ENCODE measurements around the gene FOSL2.

FOSL2 gene

GRCh38 chr2:28399289-28399688 is 6.6 kb downstream of the FOSL2 start:
- Histone ChIP-seq H3K36me3 (replicated peaks) (peaks cover 39% of the 10 kb centered on the region), H3K27ac (no peak overlapping the region), H3K27me3 (replicated peaks) (no peaks in the 10 kb centered on the region), H3K4me3 (ENCODE audit: low read depth, low read length) (no peak overlapping the region)
- in situ Hi-C loops (cut with HindIII; ENCODE audit: low pct_ligation_motif_present, low sequenced_read_pairs), result no loop called here
- DNase-seq, result no peak
- no peak for TF ChIP-seq CTCF (IDR thresholded peaks at IDR 0.05; ENCODE audit: low read depth, low read length, missing control alignments)

GRCh38 chr2:28399956-28400355 is 7.3 kb downstream of the FOSL2 start:
- Histone ChIP-seq H3K27me3 (replicated peaks) (no peaks in the 10 kb centered on the region), H3K4me3 (ENCODE audit: low read depth, low read length) (no peak overlapping the region), H3K36me3 (replicated peaks) (peaks cover 46% of the 10 kb centered on the region), H3K27ac (no peak overlapping the region)
- DNase-seq, result no peak
- in situ Hi-C loops (cut with HindIII; ENCODE audit: low pct_ligation_motif_present, low sequenced_read_pairs), result loop anchor here (25.0 kb wide), 1 partner anchor 638 kb away; the partner anchor contains the start of gene MRPL33
- TF ChIP-seq CTCF (IDR thresholded peaks at IDR 0.05; ENCODE audit: low read depth, low read length, missing control alignments), result no peak

DNA sequence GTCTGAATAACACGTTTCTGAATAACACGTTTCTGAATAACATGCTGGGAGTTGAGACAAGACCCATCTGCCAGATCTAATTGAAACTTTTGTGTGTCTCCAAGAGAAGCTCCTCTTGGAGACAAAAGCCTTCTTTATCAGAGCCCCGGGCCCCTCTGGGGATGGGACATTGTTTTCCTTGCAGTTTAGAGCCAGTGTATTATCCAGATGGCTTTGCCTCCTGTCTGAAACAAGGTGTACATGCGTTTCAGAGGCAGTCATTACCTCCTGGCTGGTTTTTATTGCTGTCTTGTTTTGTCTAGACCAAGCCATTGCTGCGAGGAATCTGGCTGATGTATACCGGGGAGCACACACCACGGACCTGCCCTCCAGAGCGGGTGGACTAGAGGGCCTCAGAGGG is 7.8 kb downstream of the FOSL2 start:
- no peak overlapping the region for H3K4me3 ChIP-seq (ENCODE audit: low read depth, low read length)
- peaks cover 50% of the 10 kb centered on the region for H3K36me3 ChIP-seq (replicated peaks)
- TF ChIP-seq CTCF (IDR thresholded peaks at IDR 0.05; ENCODE audit: low read depth, low read length, missing control alignments), result no peak
- in situ Hi-C loops (cut with HindIII; ENCODE audit: low pct_ligation_motif_present, low sequenced_read_pairs), result loop anchor here (25.0 kb wide), 1 partner anchor 638 kb away; the partner anchor contains the start of gene MRPL33
- no peaks in the 10 kb centered on the region for H3K27me3 ChIP-seq (replicated peaks)
- H3K27ac ChIP-seq, result no peak overlapping the region
- no peak for DNase-seq

DNA sequence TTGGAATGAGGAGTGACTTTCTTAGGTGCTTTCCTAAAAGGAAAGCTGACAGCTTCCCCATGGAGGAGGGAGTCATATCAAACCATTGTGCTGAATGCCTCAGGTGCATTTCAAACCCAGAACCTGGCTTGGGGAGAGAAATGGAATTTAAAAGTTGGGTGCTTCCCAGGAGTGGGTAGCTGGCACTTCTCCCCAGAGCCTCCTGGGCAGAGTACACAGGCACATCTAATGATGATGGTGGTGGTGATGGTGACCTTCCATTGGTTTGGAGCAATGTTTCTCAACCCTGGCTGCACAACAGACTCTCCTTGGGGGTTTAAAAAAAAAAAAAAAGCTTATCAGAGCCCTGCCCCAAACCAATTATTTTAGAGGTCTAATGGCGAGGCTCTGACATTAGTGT is 8.3 kb downstream of the FOSL2 start:
- no peak overlapping the region for H3K27ac ChIP-seq
- no peak for DNase-seq
- peaks cover 54% of the 10 kb centered on the region for H3K36me3 ChIP-seq (replicated peaks)
- no peaks in the 10 kb centered on the region for H3K27me3 ChIP-seq (replicated peaks)
- H3K4me3 ChIP-seq (ENCODE audit: low read depth, low read length), result no peak overlapping the region
- in situ Hi-C loops (cut with HindIII; ENCODE audit: low pct_ligation_motif_present, low sequenced_read_pairs), result loop anchor here (25.0 kb wide), 1 partner anchor 639 kb away; the partner anchor contains the start of gene MRPL33
- TF ChIP-seq CTCF (IDR thresholded peaks at IDR 0.05; ENCODE audit: low read depth, low read length, missing control alignments), result no peak

DNA sequence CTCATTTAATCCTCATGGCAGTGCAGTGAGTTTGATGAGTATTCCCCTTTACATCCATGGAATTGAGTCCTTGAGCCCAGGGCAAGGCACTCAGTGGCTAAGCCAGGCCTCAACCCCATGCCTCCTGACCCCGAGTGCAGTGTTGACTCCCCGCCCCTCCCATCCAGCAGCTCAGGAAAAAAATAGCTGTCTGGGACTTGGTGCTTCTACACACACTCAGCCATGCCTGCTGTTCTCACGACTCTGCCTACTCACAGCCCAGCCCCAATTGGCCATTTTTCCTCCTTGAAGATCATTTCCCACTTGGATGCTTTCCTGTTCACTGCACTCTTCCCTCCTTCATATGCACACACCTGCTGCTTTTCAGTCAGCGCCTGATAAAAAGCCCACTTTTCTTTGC is 8.8 kb downstream of the FOSL2 start:
- in situ Hi-C loops (cut with HindIII; ENCODE audit: low pct_ligation_motif_present, low sequenced_read_pairs), result loop anchor here (25.0 kb wide), 1 partner anchor 639 kb away; the partner anchor contains the start of gene MRPL33
- Histone ChIP-seq H3K4me3 (ENCODE audit: low read depth, low read length) (no peak overlapping the region), H3K27me3 (replicated peaks) (no peaks in the 10 kb centered on the region), H3K27ac (no peak overlapping the region), H3K36me3 (replicated peaks) (peaks cover 59% of the 10 kb centered on the region)
- TF ChIP-seq CTCF (IDR thresholded peaks at IDR 0.05; ENCODE audit: low read depth, low read length, missing control alignments), result no peak
- DNase-seq, result no peak

GRCh38 chr2:28401948-28402550 is 9.4 kb downstream of the FOSL2 start:
- Histone ChIP-seq H3K4me3 (ENCODE audit: low read depth, low read length) (no peak overlapping the region), H3K27ac (no peak overlapping the region), H3K36me3 (replicated peaks) (peaks cover 65% of the 10 kb centered on the region), H3K27me3 (replicated peaks) (no peaks in the 10 kb centered on the region)
- TF ChIP-seq CTCF (IDR thresholded peaks at IDR 0.05; ENCODE audit: low read depth, low read length, missing control alignments), result no peak
- in situ Hi-C loops (cut with HindIII; ENCODE audit: low pct_ligation_motif_present, low sequenced_read_pairs), result loop anchor here (25.0 kb wide), 1 partner anchor 640 kb away; the partner anchor contains the start of gene MRPL33
- no peak for DNase-seq

Measured in brain microvascular endothelial cell (primary cell).